Panc1 (cell line): ENCODE results near the gene SYTL5. TPM values are rescaled to one million over a fixed set of nuclear protein-coding genes. Genes with fewer than 3 reads are reported as not detected.

ENCODE experiments used
- ATAC-seq: fragments of 200-7000 bp; cut with Tn5 transposase; 2 replicates; pipeline ENCODE4 v1.9.1; 2020; ENCODE audit warnings: mild to moderate bottlenecking, moderate library complexity
- BruUV-seq: library from RNA; stranded (reverse); fragments of 400-500 nt; replicated peaks from 2 replicates; lab custom pipeline; 2021; lab: Mats Ljungman, UMichigan
- CTCF ChIA-PET: fragments of 300-600 bp; sonication (Branson Sonifier 250); formaldehyde crosslinking; loops from one replicate; lab custom pipeline; 2022; ENCODE audit warnings: antibody characterized with exemption; lab: Charles Lee
- POLR2A ChIA-PET: fragments of 300-600 bp; sonication (Branson Sonifier 250); formaldehyde crosslinking; loops from one replicate; lab custom pipeline; 2022; ENCODE audit warnings: antibody characterized with exemption; lab: Charles Lee
- DNase-seq: peaks from one replicate; pipeline ENCODE4 v3.0.0-alpha.2; 2010; ENCODE audit warnings: low read depth, low spot score
- H3K27ac ChIP-seq: 2 replicates; pipeline ENCODE4 v1.5.1; 2011; ENCODE audit warnings: mild to moderate bottlenecking, low read length, inconsistent platforms
- H3K27me3 ChIP-seq: fragments of 200-500 bp; sonication (Bioruptor generic); 2 replicates; pipeline ENCODE4 v1.6.0; 2014; ENCODE audit warnings: low read length, inconsistent platforms; ENCODE audit not compliant: control insufficient read depth, insufficient read depth
- H3K36me3 ChIP-seq: fragments of 200-500 bp; sonication (Bioruptor generic); 2 replicates; pipeline ENCODE4 v1.5.1; 2014; ENCODE audit warnings: inconsistent platforms, mild to moderate bottlenecking, low read length, moderate library complexity; ENCODE audit not compliant: control insufficient read depth, insufficient read depth
- H3K4me1 ChIP-seq: 2 replicates; pipeline ENCODE4 v1.5.1; 2011; ENCODE audit warnings: inconsistent platforms, mild to moderate bottlenecking, low read length, moderate library complexity; ENCODE audit not compliant: control insufficient read depth, insufficient read depth
- H3K4me3 ChIP-seq, 2 experiments: 2 replicates each; pipeline ENCODE4 v1.5.1; 2011 to 2012; ENCODE audit warnings: low read depth in 2 of 2, low read length in 2 of 2, mild to moderate bottlenecking in 2 of 2, inconsistent platforms in 1 of 2, moderate library complexity in 1 of 2
- H3K9me3 ChIP-seq: fragments of 200-500 bp; sonication (Bioruptor generic); 2 replicates; pipeline ENCODE4 v1.5.1; 2014; ENCODE audit warnings: low read depth, mild to moderate bottlenecking, inconsistent platforms, low read length, moderate library complexity; ENCODE audit not compliant: control insufficient read depth, insufficient read depth
- POLR2AphosphoS5 ChIP-seq: IDR thresholded peaks from 2 replicates; pipeline ENCODE4 v1.6.1; 2012; ENCODE audit warnings: mild to moderate bottlenecking, low read depth, low read length, moderate library complexity
- SIN3A ChIP-seq: IDR thresholded peaks from 2 replicates; pipeline ENCODE4 v1.6.1; 2012; ENCODE audit warnings: low read depth, mild to moderate bottlenecking, low read length, moderate library complexity, borderline replicate concordance; ENCODE audit not compliant: insufficient read depth
- TCF7L2 ChIP-seq: IDR thresholded peaks from 2 replicates; pipeline ENCODE4 v1.6.1; 2011; ENCODE audit warnings: mild to moderate bottlenecking, low read depth, low read length, inconsistent platforms
- in situ Hi-C: cut with HindIII; loops from 2 replicates; pipeline ENCODE4 v1.10.0; 2016; ENCODE audit warnings: low sequenced_read_pairs, low pct_unique_long_range_greater_than_20kb
- intact Hi-C: fragments of 100-400 bp; cut with micrococcal nuclease; formaldehyde crosslinking; loops from one replicate; pipeline ENCODE4 v1.10.0; 2022; ENCODE audit not compliant: unreplicated experiment
- total RNA-seq: library from RNA; stranded (reverse); gene quantifications from one replicate; pipeline ENCODE4 v1.2.1, GENCODE V29; 2021; ENCODE audit not compliant: unreplicated experiment
- TF ChIP-seq, protein P1 (sequence below), 2 experiments: IDR thresholded peaks; 2 replicates each; pipeline ENCODE4 v1.6.1; 2011 to 2012; ENCODE audit warnings: low read depth in 2 of 2, control low read depth in 1 of 2, low read length in 1 of 2, mild to moderate bottlenecking in 1 of 2, moderate library complexity in 1 of 2; ENCODE audit not compliant: insufficient read depth in 1 of 2
- TF ChIP-seq, protein P2 (sequence below): fragments of 450-650 bp; IDR thresholded peaks from 2 replicates; pipeline ENCODE4 v1.5.1; 2017; ENCODE audit warnings: mild to moderate bottlenecking

The SYTL5 gene
- total RNA-seq, 1 experiment from 2014 or later = 0.08 TPM

GRCh38 chrX:38089173-38089982 is 83.0 kb downstream of the SYTL5 start:
- in situ Hi-C loops = no loop called here

DNA sequence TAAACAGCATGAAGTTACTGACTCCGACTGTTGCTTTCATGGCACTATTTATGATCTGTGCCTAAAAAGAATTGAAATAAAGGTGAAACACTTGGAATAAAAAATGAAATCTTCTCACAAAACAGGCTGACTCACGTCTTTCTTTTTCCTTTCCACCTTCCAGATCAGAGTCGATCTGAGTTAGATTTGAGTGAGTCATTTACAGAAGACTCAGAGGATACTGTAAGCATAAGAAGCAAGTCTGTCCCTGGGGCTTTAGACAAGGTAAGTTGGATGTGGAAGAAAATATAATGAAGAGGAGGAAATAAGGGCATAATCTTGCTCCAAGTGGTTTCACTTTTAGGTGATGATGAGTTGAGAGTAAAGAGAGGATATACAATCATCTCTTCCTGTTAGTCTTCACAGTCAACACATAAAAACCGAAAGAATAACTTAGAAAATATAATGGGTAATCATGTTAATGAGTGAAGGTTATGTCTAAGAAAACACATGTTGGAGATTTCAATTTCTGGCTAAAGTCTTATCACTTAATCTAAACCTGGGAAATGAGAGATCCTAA is 89.7 kb downstream of the SYTL5 start:
- Histone ChIP-seq H3K36me3 (no peaks in the 10 kb centered on the region), H3K4me3 (no peak overlapping the region), H3K4me1 (no peaks in the 10 kb centered on the region), H3K9me3 (no peaks in the 10 kb centered on the region), H3K27me3 (no peaks in the 10 kb centered on the region), H3K27ac (no peak overlapping the region)
- ATAC-seq = no peak
- DNase-seq = no peak
- ChIA-PET POLR2A (no interaction called here), CTCF (no interaction called here)
- in situ Hi-C loops = no loop called here
- no peak for TF ChIP-seq POLR2AphosphoS5
- no peak for TF ChIP-seq SIN3A
- TF ChIP-seq, protein P1, sequence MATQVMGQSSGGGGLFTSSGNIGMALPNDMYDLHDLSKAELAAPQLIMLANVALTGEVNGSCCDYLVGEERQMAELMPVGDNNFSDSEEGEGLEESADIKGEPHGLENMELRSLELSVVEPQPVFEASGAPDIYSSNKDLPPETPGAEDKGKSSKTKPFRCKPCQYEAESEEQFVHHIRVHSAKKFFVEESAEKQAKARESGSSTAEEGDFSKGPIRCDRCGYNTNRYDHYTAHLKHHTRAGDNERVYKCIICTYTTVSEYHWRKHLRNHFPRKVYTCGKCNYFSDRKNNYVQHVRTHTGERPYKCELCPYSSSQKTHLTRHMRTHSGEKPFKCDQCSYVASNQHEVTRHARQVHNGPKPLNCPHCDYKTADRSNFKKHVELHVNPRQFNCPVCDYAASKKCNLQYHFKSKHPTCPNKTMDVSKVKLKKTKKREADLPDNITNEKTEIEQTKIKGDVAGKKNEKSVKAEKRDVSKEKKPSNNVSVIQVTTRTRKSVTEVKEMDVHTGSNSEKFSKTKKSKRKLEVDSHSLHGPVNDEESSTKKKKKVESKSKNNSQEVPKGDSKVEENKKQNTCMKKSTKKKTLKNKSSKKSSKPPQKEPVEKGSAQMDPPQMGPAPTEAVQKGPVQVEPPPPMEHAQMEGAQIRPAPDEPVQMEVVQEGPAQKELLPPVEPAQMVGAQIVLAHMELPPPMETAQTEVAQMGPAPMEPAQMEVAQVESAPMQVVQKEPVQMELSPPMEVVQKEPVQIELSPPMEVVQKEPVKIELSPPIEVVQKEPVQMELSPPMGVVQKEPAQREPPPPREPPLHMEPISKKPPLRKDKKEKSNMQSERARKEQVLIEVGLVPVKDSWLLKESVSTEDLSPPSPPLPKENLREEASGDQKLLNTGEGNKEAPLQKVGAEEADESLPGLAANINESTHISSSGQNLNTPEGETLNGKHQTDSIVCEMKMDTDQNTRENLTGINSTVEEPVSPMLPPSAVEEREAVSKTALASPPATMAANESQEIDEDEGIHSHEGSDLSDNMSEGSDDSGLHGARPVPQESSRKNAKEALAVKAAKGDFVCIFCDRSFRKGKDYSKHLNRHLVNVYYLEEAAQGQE (IDR thresholded peaks at IDR 0.05; ENCODE audit: insufficient read depth in 1 of 2, low read depth in 2 of 2, low read length in 1 of 2) = no peak
- TF ChIP-seq, protein P2, sequence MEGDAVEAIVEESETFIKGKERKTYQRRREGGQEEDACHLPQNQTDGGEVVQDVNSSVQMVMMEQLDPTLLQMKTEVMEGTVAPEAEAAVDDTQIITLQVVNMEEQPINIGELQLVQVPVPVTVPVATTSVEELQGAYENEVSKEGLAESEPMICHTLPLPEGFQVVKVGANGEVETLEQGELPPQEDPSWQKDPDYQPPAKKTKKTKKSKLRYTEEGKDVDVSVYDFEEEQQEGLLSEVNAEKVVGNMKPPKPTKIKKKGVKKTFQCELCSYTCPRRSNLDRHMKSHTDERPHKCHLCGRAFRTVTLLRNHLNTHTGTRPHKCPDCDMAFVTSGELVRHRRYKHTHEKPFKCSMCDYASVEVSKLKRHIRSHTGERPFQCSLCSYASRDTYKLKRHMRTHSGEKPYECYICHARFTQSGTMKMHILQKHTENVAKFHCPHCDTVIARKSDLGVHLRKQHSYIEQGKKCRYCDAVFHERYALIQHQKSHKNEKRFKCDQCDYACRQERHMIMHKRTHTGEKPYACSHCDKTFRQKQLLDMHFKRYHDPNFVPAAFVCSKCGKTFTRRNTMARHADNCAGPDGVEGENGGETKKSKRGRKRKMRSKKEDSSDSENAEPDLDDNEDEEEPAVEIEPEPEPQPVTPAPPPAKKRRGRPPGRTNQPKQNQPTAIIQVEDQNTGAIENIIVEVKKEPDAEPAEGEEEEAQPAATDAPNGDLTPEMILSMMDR = no peak
- TF ChIP-seq TCF7L2 = no peak
- no TSS peak for BruUV-seq
- intact Hi-C loops = no loop called here

More at GRCh38 chrX:38089173-38089982, 83.0 kb downstream of the SYTL5 start:
- CTCF ChIA-PET = no interaction called here
- H3K36me3 ChIP-seq = no peaks in the 10 kb centered on the region
- no peak for ATAC-seq
- DNase-seq = no peak
- intact Hi-C loops = no loop called here
- no peak overlapping the region for H3K4me3 ChIP-seq
- no peak overlapping the region for H3K27ac ChIP-seq
- TF ChIP-seq, protein P1 (IDR thresholded peaks at IDR 0.05; ENCODE audit: insufficient read depth in 1 of 2, low read depth in 2 of 2, low read length in 1 of 2) = no peak
- TF ChIP-seq TCF7L2 = no peak
- no peak for TF ChIP-seq POLR2AphosphoS5
- TF ChIP-seq SIN3A = no peak
- TF ChIP-seq, protein P2 = no peak
- BruUV-seq = no TSS peak
- H3K9me3 ChIP-seq = no peaks in the 10 kb centered on the region
- H3K27me3 ChIP-seq = no peaks in the 10 kb centered on the region
- POLR2A ChIA-PET = no interaction called here
- H3K4me1 ChIP-seq = no peaks in the 10 kb centered on the region
